ENCODE results near the gene MOGAT3. TPM values are rescaled to one million over a fixed set of nuclear protein-coding genes. Genes with fewer than 3 reads are reported as not detected.

The MOGAT3 gene
- total and polyA plus RNA-seq, 2 of the 4 experiments (the other 2 are of a cell fraction) = not detected

GRCh38 chr7:101235522-101235921 is 34.7 kb upstream of the MOGAT3 start:
- H2BK15ac ChIP-seq (ENCODE audit: low read depth, low read length) = no peak overlapping the region
- no peak overlapping the region for H3K9ac ChIP-seq (ENCODE audit: low read depth, low read length)
- H4K91ac ChIP-seq (ENCODE audit: insufficient read depth, low read depth, low read length) = no peak overlapping the region
- H2BK120ac ChIP-seq (ENCODE audit: low read depth, low read length) = no peak overlapping the region
- no peak overlapping the region for H2BK5ac ChIP-seq (ENCODE audit: low read depth, low read length, poor library complexity, severe bottlenecking)
- H3K9me1 ChIP-seq (ENCODE audit: insufficient read depth, low read length) = peaks cover 4% of the 10 kb centered on the region
- no peak overlapping the region for H3K56ac ChIP-seq (ENCODE audit: extremely low read depth, insufficient read depth, low read length)
- DNase-seq = no peak
- peak overlapping the region; percentile 42 for H2AK9ac ChIP-seq (replicated peaks; ENCODE audit: low read depth, low read length, poor library complexity)
- peaks cover 33% of the 10 kb centered on the region for H3K36me3 ChIP-seq (ENCODE audit: control insufficient read depth, insufficient read depth, low read length)
- intact Hi-C loops (cut with micrococcal nuclease) (no loop called here), dilution Hi-C loops (cut with HindIII; ENCODE audit: low sequenced_read_pairs, unreplicated experiment) (no loop called here), in situ Hi-C loops (cut with MboI; ENCODE audit: low sequenced_read_pairs) (no loop called here)
- H3K79me1 ChIP-seq (ENCODE audit: low read depth in 1 of 2, low read length in 2 of 2) = peaks cover 0 to 19% of the 10 kb centered on the region in 2 experiments; a peak in 2 of 4 replicates
- no peak overlapping the region for H2AFZ ChIP-seq (replicated peaks; ENCODE audit: low read length, poor library complexity)
- H3K4me1 ChIP-seq (ENCODE audit: control insufficient read depth, insufficient read depth, low read length) = peaks cover 8% of the 10 kb centered on the region
- H3K4me3 ChIP-seq (ENCODE audit: insufficient read depth, low read depth, low read length) = no peak overlapping the region
- H4K5ac ChIP-seq (ENCODE audit: low read depth, low read length) = no peak overlapping the region
- H3K23ac ChIP-seq (ENCODE audit: low read depth, low read length) = no peak overlapping the region
- CTCF ChIA-PET = interaction anchor here (0.6 kb wide), 1 partner anchor 434 kb away, joined by 5 read pairs; no protein-coding TSS in a partner anchor
- H2AK5ac ChIP-seq (ENCODE audit: low read depth, low read length) = no peak overlapping the region
- H3K27ac ChIP-seq (ENCODE audit: insufficient read depth, low read length) = no peak overlapping the region
- BruUV-seq (replicated peaks) = no TSS peak
- no peak overlapping the region for H3K18ac ChIP-seq (ENCODE audit: low read depth, low read length)
- POLR2A ChIA-PET (ENCODE audit: unreplicated experiment) = no interaction called here
- no peaks in the 10 kb centered on the region for H3K9me3 ChIP-seq (ENCODE audit: control insufficient read depth, insufficient read depth, low read length)
- no peak overlapping the region for H3K4ac ChIP-seq (ENCODE audit: low read depth, low read length)
- H2BK20ac ChIP-seq (ENCODE audit: low read depth, low read length) = no peak overlapping the region
- H3K14ac ChIP-seq (replicated peaks; ENCODE audit: low read depth, low read length) = no peak overlapping the region
- H3K4me2 ChIP-seq (ENCODE audit: low read depth, low read length) = no peak overlapping the region
- H4K8ac ChIP-seq (ENCODE audit: low read depth in 2 of 2, low read length in 2 of 2) = no peak overlapping the region
- H3K27me3 ChIP-seq (ENCODE audit: control insufficient read depth, insufficient read depth, low read length) = no peaks in the 10 kb centered on the region
- WGBS, 2 experiments (ENCODE audit: extremely low coverage in 2 of 2, insufficient read length in 1 of 2) = no CpG with 5 or more reads among the region's 9 CpGs
- TF ChIP-seq SMC3 (IDR thresholded peaks at IDR 0.05; ENCODE audit: low read depth, low read length) (no peak), CEBPB (IDR thresholded peaks at IDR 0.05; ENCODE audit: low read depth, low read length) (no peak), BHLHE40 (IDR thresholded peaks at IDR 0.05; ENCODE audit: low read depth, low read length) (no peak), CHD1 (IDR thresholded peaks at IDR 0.05; ENCODE audit: low read depth, low read length) (no peak)
- TF ChIP-seq, protein P1, sequence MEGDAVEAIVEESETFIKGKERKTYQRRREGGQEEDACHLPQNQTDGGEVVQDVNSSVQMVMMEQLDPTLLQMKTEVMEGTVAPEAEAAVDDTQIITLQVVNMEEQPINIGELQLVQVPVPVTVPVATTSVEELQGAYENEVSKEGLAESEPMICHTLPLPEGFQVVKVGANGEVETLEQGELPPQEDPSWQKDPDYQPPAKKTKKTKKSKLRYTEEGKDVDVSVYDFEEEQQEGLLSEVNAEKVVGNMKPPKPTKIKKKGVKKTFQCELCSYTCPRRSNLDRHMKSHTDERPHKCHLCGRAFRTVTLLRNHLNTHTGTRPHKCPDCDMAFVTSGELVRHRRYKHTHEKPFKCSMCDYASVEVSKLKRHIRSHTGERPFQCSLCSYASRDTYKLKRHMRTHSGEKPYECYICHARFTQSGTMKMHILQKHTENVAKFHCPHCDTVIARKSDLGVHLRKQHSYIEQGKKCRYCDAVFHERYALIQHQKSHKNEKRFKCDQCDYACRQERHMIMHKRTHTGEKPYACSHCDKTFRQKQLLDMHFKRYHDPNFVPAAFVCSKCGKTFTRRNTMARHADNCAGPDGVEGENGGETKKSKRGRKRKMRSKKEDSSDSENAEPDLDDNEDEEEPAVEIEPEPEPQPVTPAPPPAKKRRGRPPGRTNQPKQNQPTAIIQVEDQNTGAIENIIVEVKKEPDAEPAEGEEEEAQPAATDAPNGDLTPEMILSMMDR (conservative IDR thresholded peaks at IDR 0.05; ENCODE audit: low read depth, low read length) = no peak
- TF ChIP-seq, protein P2, sequence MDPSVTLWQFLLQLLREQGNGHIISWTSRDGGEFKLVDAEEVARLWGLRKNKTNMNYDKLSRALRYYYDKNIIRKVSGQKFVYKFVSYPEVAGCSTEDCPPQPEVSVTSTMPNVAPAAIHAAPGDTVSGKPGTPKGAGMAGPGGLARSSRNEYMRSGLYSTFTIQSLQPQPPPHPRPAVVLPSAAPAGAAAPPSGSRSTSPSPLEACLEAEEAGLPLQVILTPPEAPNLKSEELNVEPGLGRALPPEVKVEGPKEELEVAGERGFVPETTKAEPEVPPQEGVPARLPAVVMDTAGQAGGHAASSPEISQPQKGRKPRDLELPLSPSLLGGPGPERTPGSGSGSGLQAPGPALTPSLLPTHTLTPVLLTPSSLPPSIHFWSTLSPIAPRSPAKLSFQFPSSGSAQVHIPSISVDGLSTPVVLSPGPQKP (IDR thresholded peaks at IDR 0.05; ENCODE audit: borderline replicate concordance, low read depth, low read length) = no peak
- peaks cover 12% of the 10 kb centered on the region for H4K20me1 ChIP-seq (ENCODE audit: insufficient read depth, low read length)
- ATAC-seq (ENCODE audit: low read depth) = no peak

All from IMR-90 (cell line).